ENCODE results near the gene MSI2. TPM values are rescaled to one million over a fixed set of nuclear protein-coding genes. Genes with fewer than 3 reads are reported as not detected.

MSI2 gene
- total RNA-seq, 1 donor from 2014 or later, result 22.8 TPM

DNA sequence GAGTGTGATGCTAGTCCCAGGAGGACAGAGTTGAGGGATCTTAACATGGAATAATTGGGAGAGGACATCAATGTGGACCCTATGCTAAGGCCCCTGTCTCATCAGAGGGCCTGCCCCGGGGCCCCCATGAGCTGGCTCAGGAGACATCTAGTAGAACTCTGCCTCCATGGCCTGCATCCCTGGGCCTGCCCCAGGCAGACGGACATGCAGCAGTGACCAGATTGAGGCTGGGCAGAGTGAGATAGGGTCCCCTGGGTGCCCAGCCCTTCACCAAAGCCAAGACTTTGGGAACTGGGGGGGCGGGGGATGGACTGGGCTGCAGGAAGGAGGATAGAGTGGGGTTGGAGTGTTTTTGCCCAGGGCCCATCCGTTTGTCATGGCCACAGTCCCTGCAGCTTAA, 373.6 kb downstream of the MSI2 start:
- DNase-seq (ENCODE audit: low read depth, low spot score), result no peak

- DNase-seq (ENCODE audit: low read depth, low spot score), result no peak
These were observed 374.4 kb downstream of the MSI2 start for GRCh38 chr17:57630736-57631135.

DNA sequence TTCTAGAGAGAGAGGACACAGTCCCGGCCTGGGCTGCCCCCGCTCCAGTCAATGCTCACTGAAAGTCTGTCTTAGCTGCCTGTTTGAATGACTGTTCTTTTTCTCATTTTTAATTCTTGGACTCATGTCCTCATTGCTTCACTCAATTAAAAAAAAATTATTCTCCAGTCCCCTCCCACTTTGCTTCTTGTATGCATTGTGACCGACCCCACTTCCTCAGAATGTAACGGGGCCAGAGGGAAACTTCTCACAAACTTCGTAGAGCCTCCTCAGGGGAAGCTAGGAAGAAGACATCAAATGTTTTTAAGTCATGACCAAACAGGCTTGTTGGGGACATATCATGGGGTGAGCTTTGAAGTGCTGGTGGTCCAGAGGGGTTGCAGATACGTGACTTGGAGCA, 375.5 kb downstream of the MSI2 start:
- DNase-seq (ENCODE audit: low read depth, low spot score), result no peak

DNA sequence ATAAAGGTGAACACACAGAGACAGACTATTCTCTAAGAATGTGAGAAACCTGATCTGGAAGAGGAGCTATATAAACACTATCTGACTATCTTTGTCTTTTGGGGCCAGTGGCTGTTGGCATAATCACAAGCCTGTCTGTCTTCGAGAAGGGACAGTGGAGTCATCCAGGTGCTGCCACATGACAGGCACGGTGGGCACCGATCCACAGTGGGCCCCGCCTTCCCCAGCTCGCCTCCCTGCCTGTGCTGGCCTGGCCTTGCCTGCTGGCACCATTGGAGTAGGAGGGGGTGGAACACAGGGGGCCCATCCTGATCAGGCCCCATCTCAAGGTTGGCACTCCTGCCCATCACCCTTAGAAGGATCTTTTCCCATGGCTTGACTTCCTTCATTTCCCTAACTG, 376.0 kb downstream of the MSI2 start:
- no peak for DNase-seq (ENCODE audit: low read depth, low spot score)

GRCh38 chr17:57633236-57633635, 376.9 kb downstream of the MSI2 start:
- DNase-seq (ENCODE audit: low read depth, low spot score), result no peak

DNA sequence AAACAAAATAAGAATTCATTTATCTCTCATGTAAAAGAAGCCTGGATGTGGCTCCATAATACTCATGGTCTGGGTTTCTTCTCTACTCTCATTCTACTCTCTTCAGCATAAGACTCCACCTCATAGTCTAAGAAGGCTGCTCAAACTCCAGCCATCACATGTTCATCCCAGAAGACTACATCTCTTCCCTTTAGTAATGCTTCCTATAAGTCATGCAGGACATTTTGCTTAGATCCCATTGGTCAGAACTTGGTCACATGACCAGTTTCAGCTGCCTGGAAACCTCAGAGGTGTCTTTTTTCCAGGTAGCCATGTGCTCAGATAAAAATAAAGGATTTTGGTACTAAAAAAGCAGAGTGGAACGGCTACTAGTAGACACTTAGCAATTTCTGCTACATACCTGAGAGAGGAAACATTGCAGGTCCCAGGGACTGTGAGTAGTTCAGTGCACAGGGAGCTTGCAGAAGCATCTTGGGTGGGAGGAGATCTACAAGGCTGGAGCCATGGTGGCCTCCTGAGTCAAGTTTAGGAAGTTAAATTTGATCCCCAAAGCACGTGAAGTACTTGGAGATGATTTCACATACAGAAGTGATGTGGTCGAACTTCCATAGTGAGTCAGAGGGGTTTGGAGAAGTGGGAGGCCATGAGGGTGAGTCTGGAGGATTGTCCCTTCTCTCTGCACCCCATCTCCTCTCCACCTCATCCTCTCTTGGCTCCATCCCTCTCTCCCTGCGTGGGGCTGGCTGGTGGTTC, 378.6 kb downstream of the MSI2 start:
- DNase-seq (ENCODE audit: low read depth, low spot score), result no peak

DNA sequence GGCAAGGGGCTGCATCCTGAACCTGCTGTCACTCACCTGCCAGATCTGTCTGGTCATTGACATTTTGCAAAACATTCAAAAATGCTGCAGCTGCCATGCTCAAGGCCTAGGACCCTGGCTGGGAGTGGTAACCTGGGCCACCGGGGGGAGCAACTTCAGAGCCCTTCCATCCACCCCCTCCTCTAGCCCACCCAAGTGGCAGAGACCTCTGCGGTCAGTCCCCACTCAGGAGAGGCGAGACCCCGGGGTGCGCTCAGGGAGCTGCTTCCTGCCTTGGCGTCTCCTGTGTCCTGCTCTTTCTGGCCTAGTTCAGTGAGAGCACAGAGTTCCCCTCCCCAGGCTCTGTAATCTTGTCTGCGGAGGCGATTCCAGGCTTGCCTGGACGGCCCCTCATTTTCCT, 380.0 kb downstream of the MSI2 start:
- DNase-seq (ENCODE audit: low read depth, low spot score), result no peak

GRCh38 chr17:57636985-57637665, 380.8 kb downstream of the MSI2 start:
- DNase-seq (ENCODE audit: low read depth, low spot score), result no peak

- DNase-seq (ENCODE audit: low read depth, low spot score), result no peak
These were observed 381.3 kb downstream of the MSI2 start for GRCh38 chr17:57637666-57638010.

DNA sequence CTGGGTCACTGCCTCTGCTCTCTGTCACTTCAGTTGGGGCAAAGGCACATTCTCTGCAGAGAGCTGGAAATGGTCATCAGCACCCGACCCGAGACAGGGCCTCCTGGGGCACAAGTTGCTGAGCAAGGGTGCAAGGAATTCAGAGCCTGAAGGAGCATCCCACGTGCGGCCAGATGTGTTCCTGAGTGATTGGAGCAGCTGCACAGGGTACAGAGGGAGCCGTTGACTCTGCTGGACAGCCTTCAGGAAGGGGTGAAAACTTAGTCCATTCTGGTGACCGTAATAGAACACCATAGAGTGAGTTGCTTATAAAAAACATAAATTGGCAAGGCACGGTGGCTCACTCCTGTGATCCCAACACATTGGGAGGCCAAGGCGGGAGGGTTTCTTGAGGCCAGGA, 382.0 kb downstream of the MSI2 start:
- DNase-seq (ENCODE audit: low read depth, low spot score), result no peak

- DNase-seq (ENCODE audit: low read depth, low spot score), result no peak
These were observed 383.1 kb downstream of the MSI2 start for GRCh38 chr17:57639381-57639780.

DNA sequence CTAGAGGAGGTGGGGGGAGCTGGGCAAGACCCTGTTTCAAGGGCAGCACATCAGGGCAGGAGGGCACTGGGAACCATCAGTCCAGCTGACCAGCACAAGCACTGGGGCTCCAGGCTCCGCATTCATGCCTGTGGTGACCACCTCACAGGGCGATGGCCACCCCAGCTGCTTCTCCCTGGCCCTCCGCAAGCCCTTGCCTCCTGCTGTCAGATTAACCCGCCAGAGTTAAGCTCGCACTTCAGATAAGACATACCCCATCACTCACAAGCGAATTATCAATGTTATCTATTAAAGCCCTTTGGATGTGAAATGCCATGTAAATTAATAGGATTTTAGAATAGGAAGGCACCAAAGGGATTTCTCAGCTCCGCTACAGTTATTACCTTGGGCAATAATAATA, 383.8 kb downstream of the MSI2 start:
- DNase-seq (ENCODE audit: low read depth, low spot score), result no peak

DNA sequence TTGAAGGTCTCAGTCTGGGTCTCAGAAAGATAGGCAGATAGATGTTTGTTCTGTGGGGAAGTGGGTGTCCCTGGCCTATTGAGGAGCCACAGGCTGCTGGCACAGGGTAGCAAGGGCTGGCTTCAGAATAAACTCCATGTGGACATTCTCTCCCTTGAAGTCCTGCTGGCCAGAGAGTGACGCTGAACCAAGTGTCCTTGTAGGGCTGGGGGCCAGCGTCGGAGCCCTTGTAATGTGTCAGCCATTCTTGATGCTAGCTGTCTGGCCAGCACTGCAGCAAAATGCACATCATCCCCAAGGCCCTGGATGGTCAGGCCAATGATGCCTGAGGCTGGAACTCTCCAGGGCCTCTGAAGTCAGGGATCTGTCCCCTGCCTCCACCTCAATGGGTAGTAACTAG, 385.4 kb downstream of the MSI2 start:
- DNase-seq (ENCODE audit: low read depth, low spot score), result no peak

GRCh38 chr17:57643062-57643461, 386.7 kb downstream of the MSI2 start:
- DNase-seq (ENCODE audit: low read depth, low spot score), result no peak

- DNase-seq (ENCODE audit: low read depth, low spot score), result no peak
These were observed 388.0 kb downstream of the MSI2 start for GRCh38 chr17:57644326-57644725.

GRCh38 chr17:57645950-57646665, 389.8 kb downstream of the MSI2 start:
- no peak for DNase-seq (ENCODE audit: low read depth, low spot score)

- DNase-seq (ENCODE audit: low read depth, low spot score), result no peak
These were observed 392.4 kb downstream of the MSI2 start for GRCh38 chr17:57648720-57649119.

- DNase-seq (ENCODE audit: low read depth, low spot score), result no peak
These were observed 392.9 kb downstream of the MSI2 start for GRCh38 chr17:57649191-57649590.

DNA sequence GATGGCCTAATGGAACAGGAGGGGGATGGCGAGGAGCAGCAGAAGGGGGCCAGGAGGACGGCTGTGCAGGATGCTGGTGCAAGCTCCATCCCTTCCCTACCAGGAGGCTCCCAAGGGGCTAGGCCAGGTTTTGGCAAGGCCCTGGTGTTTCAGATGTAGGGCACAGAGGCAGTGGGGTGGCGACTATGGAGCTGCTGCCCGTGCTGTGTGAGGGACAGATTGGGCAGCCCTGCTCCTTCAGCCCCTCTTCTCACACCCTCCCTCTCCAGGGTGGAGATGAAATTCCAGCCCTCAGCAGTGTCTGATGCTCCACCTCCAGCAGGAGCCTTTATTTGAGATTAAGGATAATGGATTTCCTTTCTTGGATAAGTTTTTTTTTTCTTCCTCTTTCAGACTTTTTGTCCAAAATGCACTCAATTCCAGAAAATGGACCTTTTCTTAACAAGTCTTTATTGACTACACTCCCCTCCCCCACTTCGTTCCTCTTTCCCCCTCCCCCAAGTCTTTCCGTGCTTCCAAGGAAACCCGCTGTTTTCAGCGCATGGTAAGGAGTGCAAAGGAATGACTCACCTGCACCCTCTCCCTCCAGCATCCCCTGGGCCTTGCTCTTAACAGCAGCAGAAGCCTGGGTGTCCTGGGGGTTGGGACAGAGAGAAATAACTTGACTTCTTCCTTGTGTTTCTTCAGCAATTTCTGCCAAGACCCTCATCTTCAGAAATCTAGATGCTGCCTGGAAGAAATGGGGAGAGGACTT, 393.6 kb downstream of the MSI2 start:
- DNase-seq (ENCODE audit: low read depth, low spot score), result no peak

DNA sequence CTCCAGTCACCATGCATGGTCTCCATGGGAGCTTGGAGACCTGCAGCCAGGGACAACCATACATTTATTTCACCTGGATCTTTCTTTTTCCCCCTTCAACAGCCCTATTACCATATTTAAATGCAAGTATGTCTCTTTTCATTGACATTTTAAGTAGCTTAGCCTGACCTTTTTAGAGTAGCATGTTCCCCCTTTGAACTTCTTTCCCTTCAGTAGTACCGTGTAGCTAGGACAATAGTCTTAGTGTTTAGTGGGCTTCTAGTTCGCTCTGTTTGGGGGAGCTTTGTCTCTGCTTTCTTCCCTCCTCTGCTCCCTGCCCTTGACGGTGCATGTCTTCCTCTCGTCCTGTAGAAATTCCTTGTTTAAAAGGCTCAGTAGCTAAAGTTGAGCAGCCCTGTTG, 394.2 kb downstream of the MSI2 start:
- no peak for DNase-seq (ENCODE audit: low read depth, low spot score)

DNA sequence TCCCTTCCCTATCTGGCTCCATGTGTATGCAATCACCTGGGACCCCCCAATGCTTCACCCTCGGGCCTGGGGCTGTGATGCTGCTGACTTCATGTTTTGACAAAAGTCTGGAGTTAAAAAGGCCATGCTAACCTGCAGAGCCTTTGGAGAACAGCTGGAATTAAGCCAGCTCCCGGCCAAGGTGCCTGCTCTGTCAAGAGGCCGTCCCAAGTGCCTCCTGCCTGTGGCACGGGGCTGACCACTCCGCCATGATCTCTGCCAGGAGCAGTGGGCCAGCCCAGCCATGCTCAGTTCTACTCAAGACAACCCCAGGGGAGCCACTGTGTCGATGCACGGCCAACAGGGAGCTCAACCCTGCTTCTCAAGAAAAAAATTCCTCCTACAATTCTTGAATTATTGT, 395.1 kb downstream of the MSI2 start:
- DNase-seq (ENCODE audit: low read depth, low spot score), result no peak

DNA sequence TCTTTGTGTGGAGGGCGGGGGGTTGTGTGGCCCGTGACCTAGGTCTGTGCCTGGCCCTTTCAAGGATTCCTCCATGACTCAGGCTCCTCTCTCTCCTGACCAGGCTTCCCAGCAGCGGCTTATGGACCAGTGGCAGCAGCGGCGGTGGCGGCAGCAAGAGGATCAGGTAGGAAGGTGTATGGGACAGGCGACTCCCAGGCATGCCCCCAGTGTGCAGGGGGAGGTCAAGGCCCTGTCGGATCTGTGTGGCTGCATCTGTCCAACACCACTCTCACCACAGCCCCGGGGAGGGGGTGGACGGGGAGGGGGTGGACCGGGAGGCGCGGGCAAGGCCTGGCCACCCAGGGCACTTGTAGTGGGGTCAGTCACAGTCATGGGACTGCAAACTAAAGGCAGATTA, 395.7 kb downstream of the MSI2 start:
- no peak for DNase-seq (ENCODE audit: low read depth, low spot score)

Measured in pulmonary artery endothelial cell (primary cell).